B cell (primary cell): ENCODE data around the gene CHD1L. TPM values are rescaled to one million over a fixed set of nuclear protein-coding genes. Genes with fewer than 3 reads are reported as not detected.

Source experiments
- ATAC-seq: fragments of 200-7000 bp; cut with Tn5 transposase; one replicate; pipeline ENCODE4 v1.10.0; 2021; ENCODE audit warnings: low read depth, mild to moderate bottlenecking, moderate number of reproducible peaks, moderate library complexity
- CTCF ChIA-PET: fragments of 350-600 bp; sonication (Branson Sonifier 250); formaldehyde crosslinking; loops from one replicate; lab custom pipeline; 2021; ENCODE audit warnings: antibody characterized with exemption, inconsistent platforms; lab: Charles Lee
- POLR2A ChIA-PET: fragments of 350-600 bp; sonication (Branson Sonifier 250); formaldehyde crosslinking; loops from one replicate; lab custom pipeline; 2021; ENCODE audit warnings: antibody characterized with exemption; lab: Charles Lee
- DNase-seq: peaks from one replicate; pipeline ENCODE4 v3.0.0; 2013
- H2AFZ ChIP-seq: 2 replicates; pipeline ENCODE4 v1.6.1; 2012; ENCODE audit warnings: mild to moderate bottlenecking, low read depth, low read length; ENCODE audit not compliant: insufficient read depth, poor library complexity, severe bottlenecking
- H3K27ac ChIP-seq, 2 donors: 1 replicate in 1 of 2; 2 replicates in 1 of 2; pipeline ENCODE4 v1.5.1; 2012 to 2013; ENCODE audit warnings: low read length in 2 of 2, mild to moderate bottlenecking in 2 of 2, moderate library complexity in 1 of 2
- H3K27me3 ChIP-seq, 4 experiments: fragments of 200-600 bp in 1 of 4; sonication (generic) in 1 of 4; replicated peaks in 1 of 4; 1 replicate in 2 of 4; 2 replicates in 2 of 4; pipeline versions ENCODE4 v1.6.1 to v1.7.0; 2013 to 2016; ENCODE audit warnings: low read length in 3 of 4, mild to moderate bottlenecking in 2 of 4, mixed read lengths in 1 of 4, moderate library complexity in 1 of 4; ENCODE audit not compliant: insufficient read depth in 4 of 4, control insufficient read depth in 3 of 4; ENCODE audit errors: control extremely low read depth in 1 of 4
- H3K36me3 ChIP-seq, 2 experiments: replicated peaks in 1 of 2; 1 replicate in 1 of 2; 2 replicates in 1 of 2; pipeline versions ENCODE4 v1.6.1 to v1.7.1; 2013; ENCODE audit warnings: low read length in 1 of 2; ENCODE audit not compliant: insufficient read depth in 2 of 2, control insufficient read depth in 1 of 2; ENCODE audit errors: control extremely low read depth in 1 of 2, extremely low read depth in 1 of 2
- H3K4me1 ChIP-seq, 2 donors: fragments of 200-600 bp in 1 of 2; sonication (generic) in 1 of 2; 1 replicate in 1 of 2; 2 replicates in 1 of 2; pipeline versions ENCODE4 v1.5.1 to v1.6.1; 2013 to 2017; ENCODE audit warnings: low read length in 2 of 2; ENCODE audit not compliant: control insufficient read depth in 2 of 2, insufficient read depth in 2 of 2
- H3K4me2 ChIP-seq: replicated peaks from 2 replicates; pipeline ENCODE3; 2012; ENCODE audit warnings: mild to moderate bottlenecking, low read depth, low read length; ENCODE audit not compliant: poor library complexity, severe bottlenecking
- H3K4me3 ChIP-seq, 5 experiments: fragments of 200-600 bp in 1 of 5; sonication (generic) in 1 of 5; 1 replicate in 3 of 5; 2 replicates in 2 of 5; pipeline versions ENCODE4 v1.5.1 to v1.7.0; 2011 to 2016; ENCODE audit warnings: low read length in 4 of 5, mild to moderate bottlenecking in 4 of 5, low read depth in 2 of 5, control low read depth in 1 of 5, moderate library complexity in 1 of 5; ENCODE audit not compliant: insufficient read depth in 1 of 5; ENCODE audit errors: control extremely low read depth in 1 of 5, extremely low read depth in 1 of 5
- H3K79me2 ChIP-seq: fragments of 200-600 bp; sonication (generic); one replicate; pipeline ENCODE4 v1.6.0; 2016; ENCODE audit warnings: low read length; ENCODE audit not compliant: control insufficient read depth, insufficient read depth
- H3K9ac ChIP-seq: fragments of 200-600 bp; sonication (generic); 2 replicates; pipeline ENCODE4 v1.6.1; 2017; ENCODE audit warnings: mild to moderate bottlenecking, low read length, moderate library complexity
- H3K9me3 ChIP-seq, 3 donors: one replicate each; pipeline versions ENCODE4 v1.6.1 to v1.7.1; 2013; ENCODE audit warnings: low read length in 2 of 3; ENCODE audit not compliant: control insufficient read depth in 2 of 3, insufficient read depth in 1 of 3; ENCODE audit errors: control extremely low read depth in 1 of 3
- H4K20me1 ChIP-seq: 2 replicates; pipeline ENCODE4 v1.6.0; 2012; ENCODE audit warnings: mild to moderate bottlenecking, low read length; ENCODE audit not compliant: insufficient read depth, control insufficient read depth, poor library complexity, severe bottlenecking
- H3K27ac Mint-ChIP-seq: one replicate; pipeline ENCODE4 v1.8.0; 2021; ENCODE audit warnings: mixed read lengths
- H3K27me3 Mint-ChIP-seq: one replicate; pipeline ENCODE4 v1.8.0; 2021; ENCODE audit warnings: mixed read lengths
- H3K4me1 Mint-ChIP-seq: one replicate; pipeline ENCODE4 v1.8.0; 2021; ENCODE audit warnings: mixed read lengths
- H3K4me3 Mint-ChIP-seq: one replicate; pipeline ENCODE4 v1.8.0; 2021; ENCODE audit warnings: mixed read lengths
- H3K9me3 Mint-ChIP-seq: one replicate; pipeline ENCODE4 v1.8.0; 2022; ENCODE audit warnings: mixed read lengths; ENCODE audit not compliant: insufficient read depth
- CTCF ChIP-seq: fragments of 200-600 bp; IDR thresholded peaks from one replicate; pipeline ENCODE4 v1.8.0; 2022; ENCODE audit warnings: antibody characterized with exemption, mild to moderate bottlenecking
- EZH2 ChIP-seq: IDR thresholded peaks from 2 replicates; pipeline ENCODE4 v1.6.1; 2012; ENCODE audit warnings: borderline replicate concordance, low read depth, mild to moderate bottlenecking, moderate library complexity, low read length; ENCODE audit not compliant: insufficient read depth, poor library complexity, severe bottlenecking
- WGBS: methylation state at CpG from one replicate; pipeline ENCODE4 v1.1.5; 2013; ENCODE audit warnings: missing lambda C conversion rate; ENCODE audit not compliant: insufficient coverage; 5-methylcytosine and 5-hydroxymethylcytosine counted together
- intact Hi-C: fragments of 100-400 bp; cut with micrococcal nuclease; formaldehyde crosslinking; loops from one replicate; pipeline ENCODE4 v1.10.0; 2022
- polyA plus RNA-seq: library from polyadenylated mRNA; depleted of rRNA; stranded (reverse); fragments of >200 nt; gene quantifications from 2 replicates; pipeline ENCODE4 v1.2.3, GENCODE V29; 2012
- total RNA-seq, 2 donors: library from RNA; stranded (reverse); fragments of 120-200 nt in 1 of 2; gene quantifications; 1 replicate in 1 of 2; 2 replicates in 1 of 2; pipeline versions ENCODE4 v1.2.3 to v1.2.4, GENCODE V29; 2013 to 2022

CHD1L gene
- total and polyA plus RNA-seq, 2 donors (not counting 1 experiment from before 2014, with no cell fraction given) = 32.4 to 54.6 TPM

GRCh38 chr1:147223740-147224615 lies 18.5 kb upstream of the CHD1L start:
- CTCF ChIA-PET = interaction anchor here (0.8 to 2.5 kb wide), 2 partner anchors 18 to 51 kb away, joined by 3 to 9 read pairs; partner anchors contain the start of gene CHD1L
- H3K9me3 Mint-ChIP-seq = no peaks in the 10 kb centered on the region
- Histone ChIP-seq H4K20me1 (no peaks in the 10 kb centered on the region), H3K27ac (peak overlapping the region in 1 of 2 donors; percentile 30), H3K27me3 (no peaks in the 10 kb centered on the region), H3K9ac (no peak overlapping the region), H3K79me2 (no peaks in the 10 kb centered on the region), H3K4me2 (peak overlapping the region; percentile 9), H2AFZ (no peak overlapping the region), H3K4me1 (peaks cover 10 to 13% of the 10 kb centered on the region in 2 donors), H3K9me3 (no peaks in the 10 kb centered on the region), H3K36me3 (peaks cover 0 to 1% of the 10 kb centered on the region in 2 experiments), H3K4me3 (no peak overlapping the region)
- POLR2A ChIA-PET = interaction anchor here (1.9 kb wide), 1 partner anchor 19 kb away, joined by 11 read pairs; the partner anchor contains the start of gene CHD1L
- peaks cover 22% of the 10 kb centered on the region for H3K4me1 Mint-ChIP-seq
- 86% methylated on average over 14 of the region's 14 CpGs for WGBS
- H3K27me3 Mint-ChIP-seq = no peaks in the 10 kb centered on the region
- peak overlapping the region; percentile 49 for H3K4me3 Mint-ChIP-seq
- DNase-seq (no peak), ATAC-seq (no peak)
- intact Hi-C loops = loop anchor here (2.0 kb wide), 1 partner anchor 19 kb away; the partner anchor contains the start of gene CHD1L
- H3K27ac Mint-ChIP-seq = peak overlapping the region; percentile 62
- TF ChIP-seq CTCF = no peak
- TF ChIP-seq EZH2 = no peak
